Renal pelvis (tissue), 4 donors: ENCODE data around the gene SIRPG. TPM values are rescaled to one million over a fixed set of nuclear protein-coding genes. Genes with fewer than 3 reads are reported as not detected.

Source experiments
- DNase-seq: peaks from one replicate; pipeline ENCODE4 v3.0.0-alpha.2; 2013
- polyA plus RNA-seq, 3 donors: library from polyadenylated mRNA; unstranded; fragments of 120-200 nt; gene quantifications; one replicate each; pipeline ENCODE4 v1.2.1, GENCODE V29; 2013; ENCODE audit not compliant: insufficient read length in 3 of 3

Gene SIRPG
- polyA plus RNA-seq, 3 donors, result not detected

DNA sequence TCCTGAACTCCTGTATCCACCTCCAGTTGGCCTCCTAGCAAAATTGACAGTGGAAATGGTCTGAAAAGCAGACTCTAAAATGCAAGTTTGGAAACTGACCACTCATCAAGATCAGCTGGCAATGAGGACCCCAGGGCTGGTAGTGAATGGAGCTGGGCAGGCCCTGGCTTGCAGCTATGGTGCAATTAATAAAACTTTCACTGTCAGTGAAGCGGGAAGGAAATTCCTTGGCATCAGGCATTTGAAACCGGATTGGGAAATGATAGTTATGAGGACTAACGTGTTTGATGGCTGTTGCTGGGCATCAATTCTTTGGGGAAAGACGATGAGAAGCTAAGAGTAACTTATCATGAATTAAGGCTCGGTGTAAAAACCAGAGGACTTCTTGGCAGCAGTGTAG is 56.8 kb downstream of the SIRPG start:
- no peak for DNase-seq

- no peak for DNase-seq
Observed at GRCh38 chr20:1595333-1595732, 62.2 kb downstream of the SIRPG start.

DNA sequence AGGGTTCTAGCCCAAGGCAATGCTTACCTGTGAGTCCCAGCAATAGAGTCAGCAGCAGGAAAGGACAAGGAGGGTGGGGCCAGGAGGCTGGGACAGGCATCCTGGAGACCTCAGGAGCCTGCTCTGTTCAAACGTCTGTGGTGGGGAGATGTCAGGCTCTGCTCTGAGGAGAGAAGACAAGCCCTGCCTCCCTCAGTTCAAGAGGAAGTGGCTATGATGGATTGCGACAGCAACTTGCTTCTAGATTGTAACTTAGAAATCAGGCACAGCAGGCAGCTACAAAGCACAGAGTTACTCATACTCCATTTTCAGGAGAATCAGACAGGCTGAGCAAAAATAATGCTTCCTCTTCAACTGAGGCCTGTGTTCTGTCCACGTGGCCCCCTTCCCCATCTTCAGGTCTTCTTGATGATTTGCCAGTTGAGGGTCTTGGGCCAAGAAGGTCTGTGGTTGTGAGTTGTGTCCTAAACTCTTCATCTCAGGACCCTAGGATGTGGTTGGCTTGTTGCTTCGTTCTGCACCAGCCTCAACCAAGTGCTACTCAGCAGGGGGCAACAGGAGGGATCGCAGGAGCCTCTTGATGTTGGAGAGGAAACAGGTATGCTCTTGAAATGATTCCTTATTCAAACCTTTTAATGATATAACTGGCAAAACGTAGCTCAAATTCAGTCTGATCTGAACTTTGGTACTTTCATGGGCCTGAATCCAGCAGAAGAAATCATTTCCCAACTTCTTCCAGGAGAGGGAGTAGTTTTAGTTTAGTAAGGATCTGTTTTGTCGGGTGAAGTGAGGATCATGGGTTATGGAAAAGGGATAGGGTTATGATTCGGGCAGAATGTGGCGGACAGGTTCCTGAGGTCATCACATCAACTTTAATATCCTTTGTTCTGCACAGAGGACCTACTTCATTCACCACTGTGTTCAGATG is 68.8 kb downstream of the SIRPG start:
- DNase-seq, result no peak

GRCh38 chr20:1587781-1588532 is 69.6 kb downstream of the SIRPG start:
- DNase-seq, result no peak

DNA sequence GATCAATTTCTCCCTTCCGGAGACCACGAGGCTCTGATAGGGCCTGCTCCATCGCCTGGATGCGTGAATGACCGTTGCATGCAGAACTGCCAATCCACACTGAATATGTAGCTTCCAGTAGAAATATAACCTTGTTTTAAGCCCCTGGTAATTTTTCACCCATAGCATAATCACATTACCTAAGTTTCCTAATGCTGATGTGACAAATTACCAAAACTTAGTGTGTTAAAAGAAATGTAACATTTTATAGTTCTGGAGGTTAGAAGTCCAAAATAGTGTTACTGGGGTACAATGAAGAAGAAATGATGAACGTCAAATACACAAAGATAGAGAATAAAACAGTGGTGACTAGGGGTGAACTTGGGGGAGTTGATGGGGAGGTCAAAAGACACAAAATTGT is 78.1 kb downstream of the SIRPG start:
- no peak for DNase-seq

Other genes starting within 250 kb of the SIRPG start
- gene NSFL1C, start 190.9 kb downstream of the SIRPG start, polyA plus RNA-seq, result 100 to 1,000 TPM; 109 to 111 (median 111) TPM
- 1 to 10 TPM in 2 of 3 donors, under 1 TPM in 1; 0.80 to 1.1 (median 1.0) TPM for gene SIRPB2, start 166.4 kb downstream of the SIRPG start, polyA plus RNA-seq
- gene SIRPD, start 100.1 kb downstream of the SIRPG start, polyA plus RNA-seq, result under 1 TPM in 1 of 3 donors, not detected in 2; 0.09 TPM
- 1 to 10 TPM in 1 of 3 donors, under 1 TPM in 2; 0.18 to 1.5 (median 0.25) TPM for gene SIRPB1, start 37.8 kb downstream of the SIRPG start, polyA plus RNA-seq
- gene SIRPA, start 237.6 kb upstream of the SIRPG start, polyA plus RNA-seq, result 10 to 100 TPM; 28.1 to 29.9 (median 28.5) TPM